Activated T-cell treated with anti-CD3 and anti-CD28 coated beads, Interleukin-2, amount 50 U/mL, for 48 hours (primary cell): ENCODE results near the gene MOCOS.
"Not testable (repeated sequence)": the region's sequence is repeated elsewhere in the genome, so short reads cannot be mapped to it uniquely, and the experiment has no call there.

Experiments used
- DNase-seq, 2 experiments: peaks; one replicate each; pipeline ENCODE4 v3.0.0-alpha.2; 2020

MOCOS gene

GRCh38 chr18:36205166-36205565, 17.9 kb downstream of the MOCOS start:
- DNase-seq: no peak

GRCh38 chr18:36207303-36207702, 20.0 kb downstream of the MOCOS start:
- DNase-seq: no peak

GRCh38 chr18:36207969-36208368, 20.7 kb downstream of the MOCOS start:
- DNase-seq: not testable (repeated sequence)

- no peak for DNase-seq
These were observed 24.3 kb downstream of the MOCOS start for GRCh38 chr18:36211612-36212065.

- DNase-seq: no peak
These were observed 25.2 kb downstream of the MOCOS start for GRCh38 chr18:36212301-36213171.

GRCh38 chr18:36214811-36215210, 27.5 kb downstream of the MOCOS start:
- no peak for DNase-seq

- DNase-seq: no peak
These were observed 28.3 kb downstream of the MOCOS start for GRCh38 chr18:36215577-36215976.

GRCh38 chr18:36217348-36217747, 30.1 kb downstream of the MOCOS start:
- no peak for DNase-seq

GRCh38 chr18:36229188-36229587, 41.9 kb downstream of the MOCOS start:
- no peak for DNase-seq

GRCh38 chr18:36240510-36240909, 53.2 kb downstream of the MOCOS start:
- DNase-seq: not testable (repeated sequence)

GRCh38 chr18:36241831-36242230, 54.5 kb downstream of the MOCOS start:
- DNase-seq: no peak

GRCh38 chr18:36247036-36247435, 59.7 kb downstream of the MOCOS start:
- no peak for DNase-seq

- no peak for DNase-seq
These were observed 62.1 kb downstream of the MOCOS start for GRCh38 chr18:36249392-36249791.

- no peak for DNase-seq
These were observed 63.5 kb downstream of the MOCOS start for GRCh38 chr18:36250827-36251226.

GRCh38 chr18:36255072-36255698, 67.9 kb downstream of the MOCOS start:
- DNase-seq: no peak

- no peak for DNase-seq
These were observed 68.8 kb downstream of the MOCOS start for GRCh38 chr18:36256094-36256493.

GRCh38 chr18:36262971-36263370, 75.7 kb downstream of the MOCOS start:
- DNase-seq: no peak

- DNase-seq: no peak
These were observed 77.0 kb downstream of the MOCOS start for GRCh38 chr18:36264283-36264682.

- no peak for DNase-seq
These were observed 77.7 kb downstream of the MOCOS start for GRCh38 chr18:36265015-36265414.

- no peak for DNase-seq
These were observed 81.9 kb downstream of the MOCOS start for GRCh38 chr18:36269157-36269556.

- DNase-seq: no peak
These were observed 83.9 kb downstream of the MOCOS start for GRCh38 chr18:36271153-36271552.

GRCh38 chr18:36273347-36273746, 86.0 kb downstream of the MOCOS start:
- no peak for DNase-seq

GRCh38 chr18:36274083-36274715, 86.9 kb downstream of the MOCOS start:
- DNase-seq: no peak

- no peak for DNase-seq
These were observed 88.3 kb downstream of the MOCOS start for GRCh38 chr18:36275561-36275960.
